ENCODE results near the gene ST3GAL6.
"Not testable (repeated sequence)": the region's sequence is repeated elsewhere in the genome, so short reads cannot be mapped to it uniquely, and the experiment has no call there.

The ST3GAL6 gene

GRCh38 chr3:98801043-98801747 lies 38.1 kb downstream of the ST3GAL6 start:
- DNase-seq (ENCODE audit: low read depth in 2 of 2) = no peak

DNA sequence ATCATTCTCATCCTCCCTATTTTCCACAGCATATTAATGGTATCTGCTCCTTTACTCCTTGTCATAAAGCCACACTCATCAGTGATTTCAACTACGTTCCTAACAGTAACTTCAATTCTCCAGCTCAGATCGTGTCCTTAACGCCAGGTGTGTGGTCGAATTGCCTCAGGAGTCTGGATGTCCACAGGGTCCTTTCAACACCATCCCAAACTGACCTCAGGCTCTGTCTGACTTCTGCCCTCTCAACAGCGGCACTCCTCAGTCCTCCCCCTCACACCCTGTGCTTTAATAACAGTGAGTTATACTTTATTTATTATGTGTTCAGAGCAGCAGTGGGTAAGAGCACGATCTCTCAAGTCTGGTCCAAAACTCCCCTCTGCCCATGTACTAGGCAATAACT lies 42.4 kb downstream of the ST3GAL6 start:
- DNase-seq (ENCODE audit: low read depth in 2 of 2) = no peak

- DNase-seq (ENCODE audit: low read depth in 2 of 2) = no peak
These were observed 43.4 kb downstream of the ST3GAL6 start for GRCh38 chr3:98806521-98806920.

GRCh38 chr3:98807011-98807410 lies 43.9 kb downstream of the ST3GAL6 start:
- DNase-seq (ENCODE audit: low read depth in 2 of 2) = no peak

- DNase-seq (ENCODE audit: low read depth in 2 of 2) = no peak
These were observed 44.4 kb downstream of the ST3GAL6 start for GRCh38 chr3:98807561-98807960.

DNA sequence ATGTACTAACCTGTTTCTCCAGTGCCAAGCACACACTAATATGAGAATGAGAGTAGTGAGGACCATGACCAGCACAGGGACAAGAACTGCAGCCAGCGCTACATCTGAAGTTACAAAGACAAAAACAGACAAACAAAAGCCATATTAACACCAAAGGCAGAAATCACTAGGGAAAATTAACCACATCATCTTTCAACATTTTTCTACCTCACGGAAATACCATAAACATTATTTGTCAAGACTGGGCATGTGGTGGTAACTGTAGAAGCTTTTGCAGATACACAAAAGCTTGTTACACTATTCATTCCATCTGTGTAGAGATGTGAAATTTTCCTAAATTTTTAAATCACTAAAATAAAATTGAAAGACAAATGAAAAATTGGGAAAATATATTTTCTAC lies 44.9 kb downstream of the ST3GAL6 start:
- no peak for DNase-seq (ENCODE audit: low read depth in 2 of 2)

DNA sequence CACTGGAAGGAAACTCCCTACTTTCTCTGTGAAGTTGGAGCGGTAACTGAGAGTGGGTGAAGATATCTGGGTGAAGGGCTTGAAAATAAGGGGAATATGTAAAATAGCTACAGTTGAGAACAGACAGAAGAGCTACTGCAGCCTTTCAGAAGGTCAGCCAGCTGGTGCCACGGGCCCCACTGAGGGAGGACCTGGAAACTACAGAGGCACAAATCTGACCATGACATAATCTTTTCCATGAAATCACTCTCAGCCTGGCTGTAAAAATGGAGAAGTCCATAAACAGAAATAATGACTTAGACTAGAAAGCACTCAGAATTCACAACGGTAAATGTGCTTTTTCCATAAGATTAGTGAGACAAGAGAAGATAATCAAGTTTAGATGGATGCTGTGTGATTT lies 46.4 kb downstream of the ST3GAL6 start:
- DNase-seq (ENCODE audit: low read depth in 2 of 2) = no peak

DNA sequence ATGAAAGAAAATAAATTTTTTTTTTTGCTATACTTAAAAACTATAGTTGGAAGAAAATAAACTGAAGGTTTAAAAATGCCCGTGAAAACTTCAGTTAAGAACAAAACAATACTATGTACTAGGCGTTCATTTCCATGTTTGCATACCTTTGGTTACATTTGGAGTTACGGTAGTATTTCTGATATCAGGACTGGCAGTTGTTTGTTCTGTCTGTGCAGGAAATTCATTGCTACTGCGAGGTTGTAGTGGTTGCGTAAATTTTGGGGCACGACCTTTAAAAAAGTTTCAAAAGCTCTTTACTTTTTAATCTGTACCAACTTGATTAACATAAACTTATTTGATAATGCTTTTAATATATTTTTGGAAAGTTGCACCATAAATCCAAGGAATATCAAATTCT lies 47.9 kb downstream of the ST3GAL6 start:
- no peak for DNase-seq (ENCODE audit: low read depth in 2 of 2)

DNA sequence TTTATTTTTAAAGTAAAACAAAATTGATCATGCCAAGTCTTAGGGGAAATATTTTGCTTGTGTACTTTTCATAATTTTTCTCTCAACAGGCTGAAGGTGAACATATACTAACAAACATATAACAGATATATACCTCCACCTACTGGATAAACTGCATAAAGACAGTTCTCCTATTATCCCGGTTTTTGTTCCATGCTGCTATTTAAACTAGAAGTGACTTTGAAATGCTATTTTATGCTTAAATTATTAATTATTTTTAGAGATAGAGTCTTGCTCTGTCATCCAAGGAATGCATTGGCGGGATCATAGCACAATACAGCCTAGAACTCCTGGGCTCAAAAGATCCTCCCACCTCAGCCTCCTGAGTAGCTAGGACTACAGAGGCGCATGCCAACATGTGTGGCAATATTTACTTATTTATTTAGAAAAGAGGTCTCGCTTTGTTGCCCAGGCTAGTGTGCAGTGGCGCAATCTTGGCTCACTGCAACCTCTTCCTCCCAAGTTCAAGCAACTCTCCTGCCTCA lies 49.8 kb downstream of the ST3GAL6 start:
- DNase-seq (ENCODE audit: low read depth in 2 of 2) = no peak

DNA sequence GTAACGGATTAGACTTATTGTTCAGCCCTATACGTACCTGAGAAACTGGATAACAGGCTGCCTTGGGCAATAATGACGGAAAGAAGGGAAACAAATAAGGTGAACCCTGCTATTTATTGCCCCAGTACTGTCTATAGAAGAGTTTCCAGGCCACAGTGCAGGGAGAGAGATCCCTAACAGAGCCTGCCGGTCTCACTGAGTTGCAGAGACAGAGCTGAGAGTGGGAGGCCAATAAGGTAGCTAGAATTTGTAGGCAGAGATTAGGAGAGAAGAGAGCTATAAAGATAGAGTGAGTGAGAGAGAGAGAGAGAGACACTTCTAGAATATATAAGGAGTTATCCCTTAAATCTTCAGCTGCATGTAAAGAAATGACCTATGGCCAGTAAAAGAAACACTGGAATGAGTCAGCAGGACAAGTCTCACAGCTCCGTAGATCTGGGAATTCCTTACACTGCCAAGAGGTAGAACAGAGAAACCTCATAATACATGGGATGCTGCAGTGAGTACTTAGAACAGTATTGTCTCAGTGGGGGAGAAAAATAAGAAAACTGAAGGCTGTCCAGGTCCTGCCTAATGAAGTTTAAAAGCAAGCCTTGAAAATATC lies 51.8 kb downstream of the ST3GAL6 start:
- DNase-seq (ENCODE audit: low read depth in 2 of 2) = no peak

GRCh38 chr3:98817547-98818041 lies 54.5 kb downstream of the ST3GAL6 start:
- no peak for DNase-seq (ENCODE audit: low read depth in 2 of 2)

GRCh38 chr3:98821063-98821462 lies 57.9 kb downstream of the ST3GAL6 start:
- no peak for DNase-seq (ENCODE audit: low read depth in 2 of 2)

- DNase-seq (ENCODE audit: low read depth in 2 of 2) = no peak
These were observed 60.7 kb downstream of the ST3GAL6 start for GRCh38 chr3:98823791-98824190.

GRCh38 chr3:98824256-98824655 lies 61.1 kb downstream of the ST3GAL6 start:
- no peak for DNase-seq (ENCODE audit: low read depth in 2 of 2)

DNA sequence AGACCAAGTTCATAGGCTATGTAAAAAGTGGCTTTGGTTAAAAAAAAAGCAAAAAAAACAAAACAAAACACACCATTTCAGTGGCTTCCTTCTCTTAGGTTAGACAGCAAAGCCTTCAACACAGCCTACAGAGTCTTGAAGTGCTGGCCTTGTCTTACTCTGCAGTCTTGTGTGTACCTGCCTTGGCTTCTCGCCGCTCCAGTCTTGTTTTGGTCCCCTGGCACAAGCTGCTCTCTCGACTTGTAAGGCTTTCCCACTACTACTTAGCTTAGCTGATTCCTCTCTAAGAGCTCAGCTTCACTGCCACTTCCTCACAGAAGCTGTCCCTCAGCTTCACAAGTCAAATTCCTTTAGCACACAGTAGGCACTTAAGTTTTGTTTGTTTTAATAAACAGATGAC lies 63.0 kb downstream of the ST3GAL6 start:
- DNase-seq (ENCODE audit: low read depth in 2 of 2) = no peak

- DNase-seq (ENCODE audit: low read depth in 2 of 2) = no peak
These were observed 64.2 kb downstream of the ST3GAL6 start for GRCh38 chr3:98827221-98827920.

GRCh38 chr3:98829246-98829832 lies 66.2 kb downstream of the ST3GAL6 start:
- no peak for DNase-seq (ENCODE audit: low read depth in 2 of 2)

DNA sequence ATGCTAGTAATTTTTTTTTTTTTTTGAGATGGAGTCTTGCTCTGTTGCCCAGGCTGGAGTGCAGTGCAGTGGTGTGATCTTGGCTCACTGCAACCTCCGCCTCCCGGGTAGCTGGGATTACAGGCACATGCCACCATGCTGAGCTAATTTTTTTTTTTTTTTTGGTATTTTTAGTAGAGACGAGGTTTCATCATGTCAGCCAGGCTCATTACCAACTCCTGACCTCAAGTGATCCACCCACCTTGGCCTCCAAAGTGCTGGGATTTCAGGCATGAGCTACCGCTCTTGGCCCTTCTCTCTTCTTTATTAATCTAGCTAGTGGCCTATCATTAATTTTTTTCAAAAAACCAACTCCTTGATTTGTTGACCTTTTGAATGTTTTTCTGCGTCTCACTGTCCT lies 67.9 kb downstream of the ST3GAL6 start:
- DNase-seq (ENCODE audit: low read depth in 2 of 2) = not testable (repeated sequence)

GRCh38 chr3:98839846-98840245 lies 76.7 kb downstream of the ST3GAL6 start:
- DNase-seq (ENCODE audit: low read depth in 2 of 2) = no peak

DNA sequence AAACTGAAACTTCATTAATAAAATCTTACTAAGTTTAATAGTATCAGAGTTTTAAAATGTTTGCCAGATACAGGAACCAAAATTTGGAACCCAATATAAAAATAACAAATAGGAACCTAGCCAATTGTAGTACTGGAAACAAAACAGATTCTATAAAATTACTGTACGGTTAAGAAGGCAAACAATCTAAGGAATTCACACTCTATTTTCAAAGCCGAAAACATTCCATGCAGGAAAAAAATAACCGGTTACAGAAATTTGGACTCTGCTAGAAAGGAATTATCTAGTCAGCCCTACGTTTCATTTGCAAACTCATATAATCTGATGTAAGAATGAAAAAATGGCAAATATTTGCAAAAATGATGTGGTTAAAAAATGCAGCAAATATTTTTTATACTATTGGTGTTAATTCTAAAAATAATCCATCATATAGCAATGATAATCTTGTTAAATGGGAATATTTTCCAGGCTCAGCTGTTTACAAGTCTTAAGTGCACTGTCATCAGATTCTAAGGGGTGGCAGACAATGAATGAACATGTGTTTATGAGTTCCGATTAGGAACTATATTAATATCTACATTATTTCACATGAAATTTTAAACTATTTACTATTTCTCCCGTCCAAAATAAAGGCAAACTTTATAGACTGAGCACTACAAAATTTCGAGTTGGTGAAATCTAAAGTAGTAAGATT lies 80.3 kb downstream of the ST3GAL6 start:
- no peak for DNase-seq (ENCODE audit: low read depth in 2 of 2)

All from stimulated activated CD8-positive, alpha-beta memory T cell treated with anti-CD3 and anti-CD28 coated beads, Interleukin-15, amount 100 ng/mL, for 4 hours (primary cell).